BJ (cell line): ENCODE results near the gene SLC25A29. TPM values are rescaled to one million over a fixed set of nuclear protein-coding genes. Genes with fewer than 3 reads are reported as not detected.
"Not testable (repeated sequence)": the region's sequence is repeated elsewhere in the genome, so short reads cannot be mapped to it uniquely, and the experiment has no call there.

ENCODE experiments used
- CTCF ChIA-PET: fragments of 350-600 bp; formaldehyde crosslinking; extraction: SDS; loops from one replicate; lab custom pipeline; 2021; ENCODE audit warnings: antibody characterized with exemption, inconsistent platforms; lab: Yijun Ruan, JAX
- POLR2A ChIA-PET: fragments of 300-600 bp; sonication (Branson Sonifier 250); formaldehyde crosslinking; extraction: SDS; loops from one replicate; lab custom pipeline; 2021; ENCODE audit warnings: antibody characterized with exemption; lab: Charles Lee
- DNase-seq: peaks from one replicate; pipeline ENCODE4 v3.0.0-alpha.2; 2011; ENCODE audit warnings: low read depth
- H3K27me3 ChIP-seq: 2 replicates; pipeline ENCODE4 v1.6.0; 2011; ENCODE audit warnings: low read length; ENCODE audit not compliant: control insufficient read depth, insufficient read depth
- H3K36me3 ChIP-seq: 2 replicates; pipeline ENCODE4 v1.5.1; 2011; ENCODE audit warnings: low read length; ENCODE audit not compliant: control insufficient read depth, insufficient read depth
- H3K4me3 ChIP-seq: 2 replicates; pipeline ENCODE4 v1.5.1; 2011; ENCODE audit warnings: low read depth, mild to moderate bottlenecking, control low read depth, low read length
- polyA plus RNA-seq: library from polyadenylated mRNA; depleted of rRNA; stranded (reverse); fragments of >200 nt; gene quantifications from 2 replicates; pipeline ENCODE4 v1.2.3, GENCODE V29; 2011
- TF ChIP-seq, protein P1 (sequence below): IDR thresholded peaks from 2 replicates; pipeline ENCODE4 v1.5.1; 2011; ENCODE audit warnings: low read depth, mild to moderate bottlenecking, control low read depth, inconsistent platforms, low read length, moderate library complexity; ENCODE audit not compliant: insufficient read depth

Gene SLC25A29
- polyA plus RNA-seq, 1 experiment, result 16.4 TPM

DNA sequence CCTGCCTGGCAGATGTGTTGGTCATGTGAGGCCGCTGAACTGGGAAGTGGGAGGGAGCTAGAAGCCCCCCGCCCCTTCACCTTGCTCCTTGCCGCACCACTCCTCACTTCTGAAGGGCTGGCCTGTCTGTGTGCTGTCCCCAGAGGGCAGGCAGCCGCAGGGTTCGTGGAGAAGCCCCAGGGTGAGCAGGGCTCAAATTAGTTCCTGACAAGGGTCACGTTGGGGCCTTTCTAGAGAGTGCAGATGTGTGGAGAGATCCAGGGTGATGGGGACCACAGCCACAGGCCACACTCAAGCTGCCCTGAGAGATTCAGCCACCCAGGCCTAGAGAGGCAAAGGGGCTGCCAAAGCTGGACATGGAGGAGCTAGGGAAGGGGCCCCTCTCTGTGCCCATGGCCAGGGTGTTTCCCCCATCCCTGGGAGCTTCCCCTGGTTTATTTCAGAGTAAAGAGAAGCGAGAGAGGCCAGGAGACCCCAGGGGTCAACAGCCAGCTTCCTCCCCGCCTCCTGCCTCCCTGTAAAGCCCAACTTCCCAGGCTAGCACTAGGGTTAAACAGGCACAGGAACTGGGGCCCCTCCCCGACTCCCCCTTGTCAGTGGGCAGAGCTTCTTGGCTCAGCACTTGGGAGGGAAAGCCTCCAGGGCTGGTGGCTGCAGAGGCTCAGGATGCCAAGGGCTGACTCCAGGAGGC, 16.2 kb downstream of the SLC25A29 start:
- peaks cover 6% of the 10 kb centered on the region for H3K36me3 ChIP-seq
- no peaks in the 10 kb centered on the region for H3K27me3 ChIP-seq
- ChIA-PET CTCF (interaction anchor here (4.7 kb wide), 1 partner anchor 13 kb away, joined by 15 read pairs; no protein-coding TSS in a partner anchor), POLR2A (no interaction called here)
- TF ChIP-seq, protein P1, sequence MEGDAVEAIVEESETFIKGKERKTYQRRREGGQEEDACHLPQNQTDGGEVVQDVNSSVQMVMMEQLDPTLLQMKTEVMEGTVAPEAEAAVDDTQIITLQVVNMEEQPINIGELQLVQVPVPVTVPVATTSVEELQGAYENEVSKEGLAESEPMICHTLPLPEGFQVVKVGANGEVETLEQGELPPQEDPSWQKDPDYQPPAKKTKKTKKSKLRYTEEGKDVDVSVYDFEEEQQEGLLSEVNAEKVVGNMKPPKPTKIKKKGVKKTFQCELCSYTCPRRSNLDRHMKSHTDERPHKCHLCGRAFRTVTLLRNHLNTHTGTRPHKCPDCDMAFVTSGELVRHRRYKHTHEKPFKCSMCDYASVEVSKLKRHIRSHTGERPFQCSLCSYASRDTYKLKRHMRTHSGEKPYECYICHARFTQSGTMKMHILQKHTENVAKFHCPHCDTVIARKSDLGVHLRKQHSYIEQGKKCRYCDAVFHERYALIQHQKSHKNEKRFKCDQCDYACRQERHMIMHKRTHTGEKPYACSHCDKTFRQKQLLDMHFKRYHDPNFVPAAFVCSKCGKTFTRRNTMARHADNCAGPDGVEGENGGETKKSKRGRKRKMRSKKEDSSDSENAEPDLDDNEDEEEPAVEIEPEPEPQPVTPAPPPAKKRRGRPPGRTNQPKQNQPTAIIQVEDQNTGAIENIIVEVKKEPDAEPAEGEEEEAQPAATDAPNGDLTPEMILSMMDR, result no peak
- no peak for DNase-seq
- no peak overlapping the region for H3K4me3 ChIP-seq

DNA sequence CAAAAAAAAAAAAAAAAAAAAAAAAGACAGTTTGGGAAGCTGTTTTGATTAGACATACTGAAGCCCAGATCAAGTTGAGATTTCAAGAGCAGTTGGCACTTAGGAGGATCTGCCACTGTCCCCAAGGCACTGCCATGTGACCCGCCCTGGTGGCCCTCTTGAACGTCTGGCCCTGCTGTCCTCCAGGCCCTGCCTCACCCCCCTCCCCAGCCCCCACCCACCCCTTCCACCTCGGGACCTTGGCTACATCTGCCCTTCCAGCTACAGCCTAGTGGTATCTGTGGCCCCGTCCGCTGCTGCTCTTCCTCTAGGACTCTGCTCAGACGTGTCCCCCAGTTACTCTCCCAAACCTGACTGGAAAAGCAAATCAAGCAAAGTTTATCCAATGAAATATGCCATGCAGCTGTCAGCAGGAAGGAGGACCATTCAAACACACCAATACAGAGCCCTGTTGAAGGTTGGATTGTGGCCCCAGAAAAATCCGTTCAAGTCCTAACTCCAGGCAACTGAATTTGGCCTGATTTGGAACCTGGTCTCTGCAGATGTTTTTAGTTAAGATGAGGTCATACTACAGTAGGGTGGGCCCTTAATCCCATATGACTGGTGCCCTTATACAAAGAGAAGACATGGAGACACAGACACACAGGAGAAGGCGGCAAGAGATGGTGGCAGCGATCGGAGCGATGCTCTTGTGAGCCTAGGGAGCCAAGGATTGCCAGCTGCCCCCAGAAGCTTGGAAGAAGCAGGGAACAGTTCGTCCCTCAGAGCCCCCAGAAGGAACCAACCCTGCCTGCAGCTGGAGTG, 17.7 kb downstream of the SLC25A29 start:
- Histone ChIP-seq H3K27me3 (no peaks in the 10 kb centered on the region), H3K36me3 (peaks cover 6% of the 10 kb centered on the region), H3K4me3 (no peak overlapping the region)
- ChIA-PET CTCF (interaction anchor here (0.6 to 5.7 kb wide), 3 partner anchors 9 to 54 kb away, joined by 3 to 58 read pairs (median 8); no protein-coding TSS in a partner anchor), POLR2A (no interaction called here)
- DNase-seq, result no peak
- TF ChIP-seq, protein P1, result no peak

DNA sequence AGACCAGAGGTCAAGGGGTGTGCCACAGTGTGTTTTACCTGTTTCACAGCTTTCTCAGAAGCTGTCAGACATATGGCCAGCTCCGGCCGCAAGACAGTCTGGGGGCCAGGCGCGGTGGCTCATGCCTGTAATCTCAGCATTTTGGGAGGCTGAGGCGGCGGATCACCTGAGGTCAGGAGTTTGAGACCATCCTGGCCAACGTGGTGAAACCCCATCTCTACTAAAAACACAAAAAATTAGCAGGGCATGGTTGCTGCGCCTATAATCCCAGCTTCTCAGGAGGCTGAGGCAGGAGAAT, 18.3 kb downstream of the SLC25A29 start:
- H3K4me3 ChIP-seq, H3K27me3 ChIP-seq, H3K36me3 ChIP-seq, DNase-seq, POLR2A ChIA-PET: not testable (repeated sequence)
- CTCF ChIA-PET, result interaction anchor here (1.2 to 5.7 kb wide), 3 partner anchors 10 to 17 kb away, joined by 3 to 58 read pairs (median 24); no protein-coding TSS in a partner anchor

DNA sequence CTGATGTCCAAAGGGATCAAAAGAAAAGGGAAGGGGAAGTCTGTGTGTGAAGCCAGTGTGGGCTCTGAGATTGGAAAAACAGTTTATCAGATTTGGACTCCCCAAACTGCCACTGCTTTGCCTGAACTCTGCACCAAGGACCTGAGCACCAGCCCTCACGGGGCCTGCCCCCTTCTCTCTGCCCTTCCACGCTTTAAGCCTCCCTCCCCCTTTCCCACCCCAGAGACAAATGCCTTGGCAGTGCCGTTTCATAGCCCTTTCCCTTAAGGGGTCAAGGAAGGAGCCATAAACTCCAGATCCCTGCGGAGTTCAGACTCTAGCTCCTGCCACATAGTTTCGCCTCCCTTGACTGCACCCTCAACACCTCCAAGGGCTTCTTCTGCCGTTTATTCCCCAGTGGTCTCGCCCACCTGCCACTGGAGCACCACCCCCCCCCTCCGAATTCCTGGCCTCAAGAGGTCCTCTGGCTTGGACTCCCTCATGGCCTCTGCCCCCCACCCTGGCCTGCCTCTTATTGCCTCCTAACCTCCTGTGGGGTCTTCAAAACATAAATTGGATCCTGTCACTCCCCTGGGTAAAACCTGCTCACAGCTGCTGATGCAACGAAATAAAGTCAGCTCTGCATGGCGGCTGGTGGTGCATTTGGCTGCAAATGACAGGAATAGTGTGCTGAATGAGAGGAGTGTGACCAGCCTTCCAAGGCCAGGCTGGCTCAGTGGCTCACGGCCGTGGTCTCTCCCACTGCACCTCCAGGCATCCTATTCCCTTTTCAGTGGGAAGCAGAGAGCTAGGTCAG, 18.8 kb downstream of the SLC25A29 start:
- no peak for DNase-seq
- no peak overlapping the region for H3K4me3 ChIP-seq
- peaks cover 6% of the 10 kb centered on the region for H3K36me3 ChIP-seq
- CTCF ChIA-PET, result interaction anchor here (1.2 to 5.7 kb wide), 4 partner anchors 10 to 24 kb away, joined by 3 to 58 read pairs (median 14); no protein-coding TSS in a partner anchor
- TF ChIP-seq, protein P1, result no peak
- POLR2A ChIA-PET, result no interaction called here
- no peaks in the 10 kb centered on the region for H3K27me3 ChIP-seq

DNA sequence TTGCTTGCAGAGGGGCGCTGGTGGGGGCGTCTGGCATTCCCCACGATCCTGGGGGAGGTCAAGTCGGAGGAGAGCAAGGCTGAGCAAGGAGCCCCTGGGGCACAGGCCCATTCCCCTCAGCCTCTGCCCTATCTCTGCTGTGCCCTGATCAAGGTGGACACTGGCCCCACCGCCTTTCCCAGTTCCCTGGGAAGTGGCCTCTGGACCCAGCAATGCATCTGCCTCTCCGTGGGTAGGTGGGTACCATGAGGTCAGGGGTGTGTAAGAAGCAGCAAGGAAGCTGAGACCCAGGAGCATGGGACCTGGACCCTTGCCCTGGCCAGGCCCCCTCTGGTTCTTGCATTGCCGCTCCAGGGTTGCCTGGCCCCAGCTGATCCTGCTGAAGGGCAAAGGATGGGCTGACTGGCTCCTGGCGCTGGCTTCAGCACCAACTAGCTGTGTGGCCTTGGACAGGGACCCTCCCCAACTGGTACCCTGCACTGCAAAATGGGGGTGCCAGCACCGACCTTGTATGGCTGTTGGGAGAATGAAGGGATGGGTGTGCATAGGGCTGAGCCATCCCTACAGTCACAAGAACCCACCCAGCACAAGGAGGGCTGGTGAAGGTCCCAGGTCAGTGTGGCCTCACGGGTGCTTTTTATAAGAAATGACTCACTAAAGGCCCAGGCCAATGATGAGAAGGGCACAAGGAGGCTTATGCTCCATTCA, 19.6 kb downstream of the SLC25A29 start:
- Histone ChIP-seq H3K27me3 (no peaks in the 10 kb centered on the region), H3K4me3 (no peak overlapping the region), H3K36me3 (peaks cover 3% of the 10 kb centered on the region)
- CTCF ChIA-PET, result interaction anchor here (0.9 to 5.7 kb wide), 11 partner anchors 11 to 89 kb away, joined by 3 to 58 read pairs (median 4); a partner anchor contains a TSS
- no peak for DNase-seq
- TF ChIP-seq, protein P1, result no peak
- POLR2A ChIA-PET, result no interaction called here
